Common myeloid progenitor, CD34-positive (primary cell): Measurements from ENCODE around the gene SLC4A4.

Source experiments
- CTCF ChIA-PET: fragments of 350-600 bp; sonication (Branson Sonifier 250); formaldehyde crosslinking; loops from one replicate; lab custom pipeline; 2021; ENCODE audit warnings: antibody characterized with exemption; lab: Charles Lee
- POLR2A ChIA-PET: fragments of 350-600 bp; sonication (Branson Sonifier 250); formaldehyde crosslinking; loops from one replicate; lab custom pipeline; 2021; ENCODE audit warnings: antibody characterized with exemption; lab: Charles Lee
- DNase-seq, 3 donors: peaks; one replicate each; pipeline versions ENCODE4 v3.0.0 to v3.0.0-alpha.2; 2013
- H3K27ac ChIP-seq, 2 experiments: 1 replicate in 1 of 2; 2 replicates in 1 of 2; pipeline ENCODE4 v1.7.0; 2013; ENCODE audit warnings: inconsistent platforms in 2 of 2, low read length in 2 of 2, mild to moderate bottlenecking in 2 of 2, low read depth in 1 of 2, moderate library complexity in 1 of 2; ENCODE audit not compliant: severe bottlenecking in 2 of 2, insufficient read depth in 1 of 2, poor library complexity in 1 of 2
- H3K27me3 ChIP-seq, 5 experiments: replicated peaks in 2 of 5; 1 replicate in 3 of 5; 2 replicates in 2 of 5; pipeline versions ENCODE4 v1.6.1 to v1.7.0; 2013; ENCODE audit warnings: low read length in 4 of 5, mild to moderate bottlenecking in 2 of 5, moderate library complexity in 2 of 5, inconsistent platforms in 1 of 5; ENCODE audit not compliant: insufficient read depth in 5 of 5, control insufficient read depth in 4 of 5
- H3K36me3 ChIP-seq, 4 experiments: 1 replicate in 2 of 4; 2 replicates in 2 of 4; pipeline versions ENCODE4 v1.6.1 to v1.7.0; 2013; ENCODE audit warnings: low read length in 3 of 4, control low read depth in 1 of 4, mild to moderate bottlenecking in 1 of 4; ENCODE audit not compliant: control insufficient read depth in 4 of 4, insufficient read depth in 4 of 4
- H3K4me1 ChIP-seq, 4 experiments: 1 replicate in 3 of 4; 2 replicates in 1 of 4; pipeline versions ENCODE4 v1.6.1 to v1.7.1; 2013; ENCODE audit warnings: low read length in 3 of 4, mild to moderate bottlenecking in 3 of 4, control low read depth in 1 of 4, inconsistent platforms in 1 of 4, moderate library complexity in 1 of 4; ENCODE audit not compliant: control insufficient read depth in 4 of 4, insufficient read depth in 4 of 4; ENCODE audit errors: control extremely low read depth in 1 of 4
- H3K4me3 ChIP-seq, 7 experiments: 1 replicate in 4 of 7; 2 replicates in 3 of 7; pipeline versions ENCODE4 v1.5.1 to v1.7.0; 2013; ENCODE audit warnings: mild to moderate bottlenecking in 7 of 7, low read length in 6 of 7, moderate library complexity in 6 of 7, inconsistent platforms in 2 of 7, low read depth in 2 of 7, control low read depth in 1 of 7; ENCODE audit not compliant: insufficient read depth in 4 of 7, control insufficient read depth in 1 of 7; ENCODE audit errors: extremely low read depth in 1 of 7
- H3K9me3 ChIP-seq, 5 experiments: 1 replicate in 4 of 5; 2 replicates in 1 of 5; pipeline versions ENCODE4 v1.6.1 to v1.7.1; 2013; ENCODE audit warnings: low read length in 4 of 5, mild to moderate bottlenecking in 2 of 5, inconsistent platforms in 1 of 5, low read depth in 1 of 5, moderate library complexity in 1 of 5; ENCODE audit not compliant: control insufficient read depth in 4 of 5, insufficient read depth in 2 of 5; ENCODE audit errors: control extremely low read depth in 1 of 5
- WGBS: methylation state at CpG from one replicate; pipeline ENCODE4 v1.1.5; 2013; ENCODE audit not compliant: insufficient coverage; 5-methylcytosine and 5-hydroxymethylcytosine counted together

The SLC4A4 gene

GRCh38 chr4:71369536-71369935 is 30.7 kb downstream of the SLC4A4 start:
- no peaks in the 10 kb centered on the region for H3K27me3 ChIP-seq
- H3K4me1 ChIP-seq: peaks cover 0 to 14% (median 1%) of the 10 kb centered on the region in 4 experiments
- DNase-seq: peak; percentile 10 to 76 (median 66)
- no peaks in the 10 kb centered on the region for H3K36me3 ChIP-seq
- no peak overlapping the region for H3K27ac ChIP-seq
- no peaks in the 10 kb centered on the region for H3K9me3 ChIP-seq
- H3K4me3 ChIP-seq: no peak overlapping the region
- CTCF ChIA-PET: interaction anchor here (1.0 kb wide), 1 partner anchor 39 kb away, joined by 3 read pairs; no protein-coding TSS in a partner anchor
- POLR2A ChIA-PET: no interaction called here

- Histone ChIP-seq H3K4me1 (peaks cover 0 to 7% (median 0%) of the 10 kb centered on the region in 4 experiments), H3K36me3 (no peaks in the 10 kb centered on the region), H3K27me3 (no peaks in the 10 kb centered on the region), H3K4me3 (no peak overlapping the region), H3K9me3 (peaks cover 0 to 3% (median 0%) of the 10 kb centered on the region in 5 experiments), H3K27ac (no peak overlapping the region)
- no CpG with 5 or more reads among the region's 2 CpGs for WGBS
- ChIA-PET POLR2A (no interaction called here), CTCF (no interaction called here)
- DNase-seq: no peak
Observed at GRCh38 chr4:71375494-71375893, 36.7 kb downstream of the SLC4A4 start.

GRCh38 chr4:71377561-71377960 is 38.7 kb downstream of the SLC4A4 start:
- peaks cover 0 to 3% (median 0%) of the 10 kb centered on the region in 5 experiments for H3K9me3 ChIP-seq
- ChIA-PET CTCF (no interaction called here), POLR2A (no interaction called here)
- H3K27me3 ChIP-seq: no peaks in the 10 kb centered on the region
- WGBS: no CpG with 5 or more reads among the region's 4 CpGs
- H3K4me1 ChIP-seq: peaks cover 0 to under 1% (median 0%) of the 10 kb centered on the region in 4 experiments
- no peak overlapping the region for H3K4me3 ChIP-seq
- H3K36me3 ChIP-seq: no peaks in the 10 kb centered on the region
- no peak overlapping the region for H3K27ac ChIP-seq
- no peak for DNase-seq

GRCh38 chr4:71379126-71379525 is 40.3 kb downstream of the SLC4A4 start:
- 98% methylated on average over 5 of the region's 5 CpGs for WGBS
- Histone ChIP-seq H3K4me3 (no peak overlapping the region), H3K36me3 (no peaks in the 10 kb centered on the region), H3K27me3 (no peaks in the 10 kb centered on the region), H3K4me1 (no peaks in the 10 kb centered on the region), H3K27ac (no peak overlapping the region), H3K9me3 (peaks cover 0 to 3% (median 0%) of the 10 kb centered on the region in 5 experiments)
- ChIA-PET POLR2A (no interaction called here), CTCF (no interaction called here)
- DNase-seq: no peak

- H3K36me3 ChIP-seq: no peaks in the 10 kb centered on the region
- no peak overlapping the region for H3K4me3 ChIP-seq
- CTCF ChIA-PET: interaction anchor here (1.4 to 2.1 kb wide), 2 partner anchors 8 to 14 kb away, joined by 5 read pairs; no protein-coding TSS in a partner anchor
- H3K27ac ChIP-seq: no peak overlapping the region
- DNase-seq: no peak
- no peaks in the 10 kb centered on the region for H3K27me3 ChIP-seq
- WGBS: 94% methylated on average over 2 of the region's 3 CpGs
- no peaks in the 10 kb centered on the region for H3K4me1 ChIP-seq
- POLR2A ChIA-PET: interaction anchor here (0.6 kb wide), 1 partner anchor 151 kb away, joined by 3 read pairs; no protein-coding TSS in a partner anchor
- H3K9me3 ChIP-seq: peaks cover 0 to 3% (median 0%) of the 10 kb centered on the region in 5 experiments
Observed at GRCh38 chr4:71380788-71381187, 42.0 kb downstream of the SLC4A4 start.

GRCh38 chr4:71382125-71382899 is 43.5 kb downstream of the SLC4A4 start:
- Histone ChIP-seq H3K36me3 (no peaks in the 10 kb centered on the region), H3K27ac (no peak overlapping the region), H3K4me1 (no peaks in the 10 kb centered on the region), H3K9me3 (peaks cover 0 to 3% (median 0%) of the 10 kb centered on the region in 5 experiments), H3K27me3 (no peaks in the 10 kb centered on the region), H3K4me3 (no peak overlapping the region)
- 100% methylated on average over 1 of the region's 3 CpGs for WGBS
- no peak for DNase-seq
- ChIA-PET CTCF (interaction anchor here (1.4 to 2.1 kb wide), 2 partner anchors 10 to 15 kb away, joined by 5 read pairs; no protein-coding TSS in a partner anchor), POLR2A (no interaction called here)

- Histone ChIP-seq H3K9me3 (peaks cover 0 to 3% (median 0%) of the 10 kb centered on the region in 5 experiments), H3K36me3 (no peaks in the 10 kb centered on the region), H3K27me3 (no peaks in the 10 kb centered on the region), H3K4me1 (no peaks in the 10 kb centered on the region), H3K4me3 (no peak overlapping the region), H3K27ac (no peak overlapping the region)
- ChIA-PET POLR2A (no interaction called here), CTCF (no interaction called here)
- no CpG with 5 or more reads among the region's 3 CpGs for WGBS
- DNase-seq: no peak
Observed at GRCh38 chr4:71382900-71383560, 44.2 kb downstream of the SLC4A4 start.
